Measurements from ENCODE around the gene SCART1.
A peak's percentile ranks its signal among the peaks of the same experiment; 100 is the strongest.
"Not testable (repeated sequence)": the region's sequence is repeated elsewhere in the genome, so short reads cannot be mapped to it uniquely, and the experiment has no call there.

SCART1 gene

DNA sequence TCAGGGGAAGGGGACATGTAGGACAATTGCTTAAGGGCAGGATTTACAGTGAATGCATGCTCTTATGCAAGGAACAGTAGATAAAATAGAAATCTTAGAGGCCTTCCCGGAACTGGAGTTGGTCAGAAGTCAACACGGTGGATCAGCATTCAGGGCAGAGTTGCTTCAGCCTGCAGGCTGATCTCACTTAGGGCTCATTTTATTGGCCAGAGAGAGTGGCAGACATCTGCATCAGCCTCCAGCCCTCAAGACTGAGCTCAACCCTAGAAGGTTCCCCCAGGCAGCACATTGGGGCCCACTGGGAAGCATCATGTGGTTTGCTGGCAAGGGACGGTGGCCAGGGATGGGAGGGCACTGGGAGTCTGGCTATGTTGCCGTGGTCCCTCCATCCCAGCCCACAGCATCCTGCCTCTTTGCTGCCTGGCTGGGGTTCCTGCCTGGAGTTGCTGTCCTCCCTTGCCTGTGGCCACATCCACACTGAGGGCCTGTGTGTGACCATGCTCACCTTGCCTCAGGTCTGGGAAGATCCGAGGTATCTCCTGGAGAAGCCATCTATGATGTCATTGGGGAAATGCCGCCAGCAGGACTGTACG lies 13.0 kb downstream of the SCART1 start:
- H3K27ac Mint-ChIP-seq = no peak overlapping the region
- CTCF ChIA-PET = no interaction called here
- H3K9me3 Mint-ChIP-seq = no peaks in the 10 kb centered on the region
- H3K4me1 Mint-ChIP-seq = no peaks in the 10 kb centered on the region
- no peaks in the 10 kb centered on the region for H3K36me3 Mint-ChIP-seq
- no peak overlapping the region for H3K4me3 Mint-ChIP-seq
- no peak for DNase-seq
- H3K27me3 Mint-ChIP-seq = peaks cover 19% of the 10 kb centered on the region

DNA sequence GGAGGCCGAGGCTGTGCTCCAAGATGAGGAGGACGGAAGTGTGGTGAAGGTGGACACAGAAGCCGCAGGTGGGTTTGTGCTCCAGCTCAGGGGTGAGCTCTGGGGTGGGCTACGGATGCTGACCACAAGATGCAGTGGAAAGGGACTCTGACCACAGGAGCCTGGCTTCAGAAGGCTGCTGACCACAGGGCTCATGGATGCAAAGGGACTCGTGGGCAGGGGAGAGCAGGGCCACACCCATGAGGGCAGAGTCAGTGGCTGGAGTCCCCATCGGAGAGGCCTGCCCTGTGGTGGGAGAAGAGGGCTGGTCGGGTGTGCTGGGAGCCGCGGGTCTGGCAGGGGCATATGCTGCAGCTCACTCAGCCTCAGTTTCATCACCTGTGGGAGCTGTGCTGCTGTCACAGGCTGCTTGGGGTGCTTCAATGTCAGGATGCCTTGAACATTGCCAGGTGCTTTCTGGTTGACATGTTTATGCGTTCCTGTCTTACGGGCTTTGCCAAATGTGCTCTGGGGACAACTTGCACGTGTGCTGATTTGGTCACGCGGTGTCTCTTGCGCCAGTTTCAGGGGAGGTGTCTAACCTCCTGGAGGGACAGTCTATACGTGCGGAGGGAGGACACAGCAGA lies 13.7 kb downstream of the SCART1 start:
- H3K27ac Mint-ChIP-seq = no peak overlapping the region
- CTCF ChIA-PET = no interaction called here
- H3K9me3 Mint-ChIP-seq = no peaks in the 10 kb centered on the region
- peaks cover 19% of the 10 kb centered on the region for H3K27me3 Mint-ChIP-seq
- no peaks in the 10 kb centered on the region for H3K36me3 Mint-ChIP-seq
- DNase-seq = no peak
- no peak overlapping the region for H3K4me3 Mint-ChIP-seq
- H3K4me1 Mint-ChIP-seq = no peaks in the 10 kb centered on the region

DNA sequence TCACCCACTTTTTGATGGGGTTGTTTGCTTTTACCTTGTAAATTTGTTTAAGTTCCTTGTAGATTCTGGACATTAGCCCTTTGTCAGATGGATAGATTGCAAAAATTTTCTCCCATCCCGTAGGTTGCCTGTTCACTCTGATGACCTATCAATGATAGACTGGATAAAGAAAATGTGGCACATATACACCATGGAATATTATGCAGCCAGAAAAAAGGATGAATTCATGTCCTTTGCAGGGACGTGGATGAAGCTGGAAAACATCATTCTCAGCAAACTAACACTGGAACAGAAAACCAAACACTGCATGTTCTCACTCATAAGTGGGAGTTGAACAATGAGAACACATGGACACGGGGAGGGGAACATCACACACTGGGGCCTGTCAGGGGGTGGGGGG lies 15.5 kb downstream of the SCART1 start:
- DNase-seq, CTCF ChIA-PET, H3K36me3 Mint-ChIP-seq, H3K4me1 Mint-ChIP-seq, H3K9me3 Mint-ChIP-seq, H3K27ac Mint-ChIP-seq, H3K4me3 Mint-ChIP-seq: not testable (repeated sequence)
- H3K27me3 Mint-ChIP-seq = peaks cover 22% of the 10 kb centered on the region

DNA sequence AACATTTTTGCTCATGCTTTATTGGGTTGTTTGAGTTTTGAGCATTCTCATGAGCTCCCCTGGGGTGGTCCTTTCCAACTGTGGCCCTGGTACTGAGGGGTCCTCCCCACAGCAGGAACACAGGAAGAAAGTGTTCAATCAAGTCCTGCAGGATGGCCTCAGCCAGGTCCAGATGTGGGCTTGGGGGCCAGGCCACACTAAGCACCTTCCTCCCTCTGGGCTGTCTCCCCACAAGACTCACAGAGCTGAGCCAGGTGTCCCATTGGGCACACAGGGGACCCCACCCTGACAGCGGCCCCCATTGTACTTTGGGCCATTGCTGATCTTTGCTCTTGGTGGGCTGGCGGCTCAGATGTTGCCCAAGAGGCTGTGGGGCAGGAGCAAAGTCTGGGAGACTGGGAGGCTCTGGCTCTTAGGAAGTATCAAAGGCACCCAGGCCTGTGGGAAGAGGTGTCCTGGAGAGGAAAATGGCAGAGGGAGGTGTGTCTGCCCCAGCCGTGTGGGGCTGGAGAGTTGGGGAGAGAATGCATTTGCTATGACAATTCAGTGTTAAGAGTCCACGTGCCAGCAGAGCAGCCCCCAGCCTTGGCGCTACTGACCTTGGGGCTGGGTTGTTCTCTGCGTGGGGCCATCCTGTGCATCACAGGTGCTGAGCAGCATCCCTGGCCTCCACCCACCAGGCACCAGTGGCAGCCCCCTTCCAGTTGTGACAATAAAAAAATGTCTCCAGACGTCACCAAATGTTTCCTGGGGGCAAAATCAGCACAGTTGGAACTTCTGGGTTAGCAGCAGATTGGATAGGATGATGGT lies 17.8 kb downstream of the SCART1 start:
- H3K36me3 Mint-ChIP-seq = no peaks in the 10 kb centered on the region
- H3K27ac Mint-ChIP-seq = no peak overlapping the region
- CTCF ChIA-PET = no interaction called here

GRCh38 chr10:133473270-133473669 lies 19.5 kb downstream of the SCART1 start:
- no peak for DNase-seq
- no peaks in the 10 kb centered on the region for H3K9me3 Mint-ChIP-seq
- peaks cover 27% of the 10 kb centered on the region for H3K4me1 Mint-ChIP-seq
- H3K4me3 Mint-ChIP-seq = no peak overlapping the region
- H3K36me3 Mint-ChIP-seq = no peaks in the 10 kb centered on the region
- H3K27me3 Mint-ChIP-seq = peaks cover 7% of the 10 kb centered on the region
- H3K27ac Mint-ChIP-seq = no peak overlapping the region
- CTCF ChIA-PET = no interaction called here

More for the DNA sequence above, 17.8 kb downstream of the SCART1 start:
- peaks cover 10% of the 10 kb centered on the region for H3K27me3 Mint-ChIP-seq
- DNase-seq = no peak
- peaks cover 25% of the 10 kb centered on the region for H3K4me1 Mint-ChIP-seq
- no peak overlapping the region for H3K4me3 Mint-ChIP-seq
- no peaks in the 10 kb centered on the region for H3K9me3 Mint-ChIP-seq

- peaks cover 7% of the 10 kb centered on the region for H3K27me3 Mint-ChIP-seq
- H3K4me1 Mint-ChIP-seq = peaks cover 27% of the 10 kb centered on the region
- CTCF ChIA-PET = no interaction called here
- H3K27ac Mint-ChIP-seq = no peak overlapping the region
- DNase-seq = no peak
- no peaks in the 10 kb centered on the region for H3K36me3 Mint-ChIP-seq
- H3K9me3 Mint-ChIP-seq = no peaks in the 10 kb centered on the region
- H3K4me3 Mint-ChIP-seq = no peak overlapping the region
Measured at GRCh38 chr10:133474027-133474426, 20.3 kb downstream of the SCART1 start.

- Mint-ChIP-seq H3K36me3 (no peaks in the 10 kb centered on the region), H3K27me3 (peaks cover 7% of the 10 kb centered on the region), H3K27ac (no peak overlapping the region), H3K4me3 (no peak overlapping the region), H3K4me1 (peaks cover 27% of the 10 kb centered on the region), H3K9me3 (no peaks in the 10 kb centered on the region)
- CTCF ChIA-PET = interaction anchor here (1.1 to 1.5 kb wide), 2 partner anchors 36 to 37 kb away, joined by 4 to 5 read pairs; no protein-coding TSS in a partner anchor
- DNase-seq = no peak
Measured at GRCh38 chr10:133474665-133475424, 21.1 kb downstream of the SCART1 start.

DNA sequence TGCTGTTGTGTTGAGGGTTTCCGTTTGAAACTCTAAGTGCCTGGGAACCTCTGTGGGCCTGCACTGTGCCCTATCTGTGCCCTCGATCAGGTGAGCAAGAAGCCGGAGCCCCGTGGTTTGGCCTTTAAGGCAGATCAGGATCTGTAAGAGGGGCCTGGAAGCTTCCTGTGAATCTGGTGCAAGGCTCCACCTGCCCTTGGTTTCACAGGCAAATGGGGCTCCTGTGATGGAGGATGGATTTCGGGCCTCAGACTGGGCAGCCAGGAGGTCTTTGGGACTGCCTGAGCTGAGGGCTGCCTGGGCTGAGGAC lies 21.6 kb downstream of the SCART1 start:
- Mint-ChIP-seq H3K4me3 (no peak overlapping the region), H3K36me3 (no peaks in the 10 kb centered on the region), H3K27ac (no peak overlapping the region), H3K27me3 (peaks cover 7% of the 10 kb centered on the region), H3K4me1 (peaks cover 27% of the 10 kb centered on the region), H3K9me3 (no peaks in the 10 kb centered on the region)
- DNase-seq = peak; percentile 38
- CTCF ChIA-PET = interaction anchor here (1.1 to 1.5 kb wide), 2 partner anchors 36 to 38 kb away, joined by 4 to 5 read pairs; no protein-coding TSS in a partner anchor

DNA sequence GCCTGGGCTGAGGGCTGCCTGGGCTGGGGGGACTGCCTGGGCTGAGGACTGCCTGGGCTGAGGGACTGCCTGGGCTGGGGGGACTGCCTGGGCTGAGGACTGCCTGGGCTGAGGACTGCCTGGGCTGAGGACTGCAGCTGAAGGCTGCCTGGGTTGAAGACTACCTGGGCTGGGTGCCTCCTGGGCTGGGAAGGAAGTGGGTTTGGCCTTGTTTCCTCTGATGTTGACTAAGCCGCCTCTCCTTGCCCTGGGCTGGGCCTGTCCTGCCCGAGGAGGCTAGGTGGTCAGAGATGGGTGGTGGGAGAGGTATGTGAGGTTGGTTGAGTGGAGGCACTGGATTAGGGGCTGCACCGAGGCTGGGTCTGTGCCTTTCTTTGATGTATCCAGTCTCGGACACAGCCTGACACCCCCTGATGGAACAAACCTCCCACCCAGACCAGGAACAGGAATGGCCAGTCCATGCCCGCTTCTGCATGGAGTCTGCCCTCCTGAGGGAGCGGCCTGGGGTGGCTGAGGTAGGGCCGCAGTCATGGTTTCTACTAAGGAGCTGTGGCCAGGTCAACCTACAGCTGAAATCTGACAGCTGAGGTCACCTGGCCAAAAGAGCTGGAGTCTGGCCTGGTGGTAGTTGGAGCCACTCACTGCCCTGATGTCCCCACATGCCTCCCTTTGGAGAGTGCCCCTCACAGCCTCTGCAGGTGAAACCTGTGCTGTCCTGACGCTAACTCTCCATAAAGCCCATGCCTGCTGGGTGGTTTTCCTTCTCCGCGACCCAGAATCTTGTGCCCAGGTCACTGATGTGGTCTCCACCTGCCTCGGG lies 22.3 kb downstream of the SCART1 start:
- peak; percentile 60 for DNase-seq
- Mint-ChIP-seq H3K4me3 (no peak overlapping the region), H3K27ac (peak overlapping the region; percentile 25), H3K27me3 (peaks cover 7% of the 10 kb centered on the region), H3K36me3 (no peaks in the 10 kb centered on the region), H3K4me1 (peaks cover 27% of the 10 kb centered on the region), H3K9me3 (no peaks in the 10 kb centered on the region)
- CTCF ChIA-PET = interaction anchor here (1.1 to 1.5 kb wide), 2 partner anchors 37 to 38 kb away, joined by 4 to 5 read pairs; no protein-coding TSS in a partner anchor

DNA sequence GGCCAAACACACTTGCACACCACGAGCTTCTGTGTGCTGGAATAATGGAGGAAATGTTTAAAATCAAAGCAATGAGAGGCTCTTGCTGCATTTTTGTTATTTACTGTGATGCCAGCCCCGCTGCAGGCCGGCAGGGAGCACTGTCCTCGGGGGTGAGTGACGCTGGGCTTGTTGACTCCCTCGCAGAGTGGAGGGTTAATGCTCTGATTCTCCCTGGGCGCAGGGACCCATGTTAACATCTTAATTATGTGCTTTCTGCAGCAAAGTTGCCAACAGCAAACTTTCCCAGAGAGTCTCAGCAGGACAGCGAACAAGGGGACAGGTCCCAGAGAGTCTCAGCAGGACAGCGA lies 22.9 kb downstream of the SCART1 start:
- H3K36me3 Mint-ChIP-seq = no peaks in the 10 kb centered on the region

DNA sequence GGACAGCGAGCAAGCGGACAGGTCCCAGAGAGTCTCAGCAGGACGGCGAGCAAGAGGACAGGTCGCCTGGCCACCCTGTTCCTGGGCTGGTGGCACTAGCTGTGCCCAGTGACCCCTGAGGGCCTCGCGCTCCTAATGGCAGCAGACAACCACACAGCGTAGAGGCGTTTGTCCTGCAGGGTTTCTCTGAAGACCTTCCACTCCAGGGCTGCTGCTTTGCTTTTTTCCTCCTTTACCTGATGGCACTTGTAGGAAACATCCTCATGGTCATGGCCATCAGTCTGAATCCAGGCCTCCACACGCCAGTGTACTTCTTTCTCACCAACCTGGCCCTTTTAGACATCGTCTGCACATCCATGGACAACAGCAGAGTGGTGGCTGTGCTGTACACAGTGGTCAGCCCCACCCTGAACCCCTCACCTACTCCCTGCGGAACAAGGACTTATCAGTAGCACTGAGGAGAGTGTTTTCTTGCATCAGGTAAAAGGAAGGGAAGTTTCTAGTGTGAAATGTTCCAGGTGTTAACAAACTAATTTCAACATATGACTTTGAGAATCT lies 27.4 kb downstream of the SCART1 start:
- Mint-ChIP-seq H3K36me3 (peaks cover 1% of the 10 kb centered on the region), H3K4me3 (no peak overlapping the region), H3K27me3 (peaks cover 25% of the 10 kb centered on the region), H3K4me1 (peaks cover 5% of the 10 kb centered on the region), H3K9me3 (peaks cover 14% of the 10 kb centered on the region), H3K27ac (no peak overlapping the region)
- no peak for DNase-seq
- CTCF ChIA-PET = no interaction called here

More for the DNA sequence above, 22.9 kb downstream of the SCART1 start:
- Mint-ChIP-seq H3K9me3 (no peaks in the 10 kb centered on the region), H3K4me1 (peaks cover 27% of the 10 kb centered on the region), H3K4me3 (no peak overlapping the region), H3K27me3 (peaks cover 11% of the 10 kb centered on the region), H3K27ac (no peak overlapping the region)
- no peak for DNase-seq
- CTCF ChIA-PET = no interaction called here

- peaks cover under 1% of the 10 kb centered on the region for H3K4me1 Mint-ChIP-seq
- peaks cover 1% of the 10 kb centered on the region for H3K36me3 Mint-ChIP-seq
- CTCF ChIA-PET = no interaction called here
- DNase-seq = no peak
- no peak overlapping the region for H3K27ac Mint-ChIP-seq
- peaks cover 15% of the 10 kb centered on the region for H3K9me3 Mint-ChIP-seq
- H3K27me3 Mint-ChIP-seq = peaks cover 28% of the 10 kb centered on the region
- H3K4me3 Mint-ChIP-seq = no peak overlapping the region
Measured at GRCh38 chr10:133481657-133482056, 27.9 kb downstream of the SCART1 start.

GRCh38 chr10:133484818-133485217 lies 31.1 kb downstream of the SCART1 start:
- Mint-ChIP-seq H3K4me3 (no peak overlapping the region), H3K27me3 (peaks cover 27% of the 10 kb centered on the region), H3K9me3 (peaks cover 28% of the 10 kb centered on the region), H3K27ac (no peak overlapping the region), H3K36me3 (peaks cover 3% of the 10 kb centered on the region), H3K4me1 (no peaks in the 10 kb centered on the region)
- DNase-seq = no peak
- CTCF ChIA-PET = no interaction called here

All from activated naive CD4-positive, alpha-beta T cell treated with anti-CD3 and anti-CD28 coated beads, Interleukin-2, amount 10 ng/mL, durations not matched to agents 7 days and 5 days (primary cell).